Smooth muscle cell (in vitro differentiated cells): Measurements from ENCODE around the gene RAB3B. TPM values are rescaled to one million over a fixed set of nuclear protein-coding genes. Genes with fewer than 3 reads are reported as not detected.
"Not testable (repeated sequence)": the region's sequence is repeated elsewhere in the genome, so short reads cannot be mapped to it uniquely, and the experiment has no call there.

Source experiments
- DNase-seq: peaks from one replicate; lab custom pipeline; 2025; ENCODE audit not compliant: unreplicated experiment; lab: John Stamatoyannopoulos, UW
- H2AFZ ChIP-seq: fragments of 200-600 bp; sonication (generic); 2 replicates; pipeline ENCODE4 v1.6.0; 2016; ENCODE audit warnings: antibody characterized with exemption, low read depth, mild to moderate bottlenecking
- H3F3A ChIP-seq: fragments of 200-600 bp; sonication (generic); 2 replicates; pipeline ENCODE4 v1.6.0; 2017; ENCODE audit warnings: antibody characterized with exemption, low read depth
- H3K27ac ChIP-seq: fragments of 200-600 bp; sonication (generic); 2 replicates; pipeline ENCODE4 v1.5.1; 2016; ENCODE audit warnings: low read depth, mild to moderate bottlenecking
- H3K27me3 ChIP-seq: fragments of 200-600 bp; sonication (generic); 2 replicates; pipeline ENCODE4 v1.6.1; 2016; ENCODE audit warnings: low read depth, mild to moderate bottlenecking
- H3K36me3 ChIP-seq: fragments of 200-600 bp; sonication (generic); 2 replicates; pipeline ENCODE4 v1.5.1; 2016; ENCODE audit warnings: low read depth
- H3K4me1 ChIP-seq: fragments of 200-600 bp; sonication (generic); 2 replicates; pipeline ENCODE4 v1.5.1; 2016; ENCODE audit warnings: low read depth
- H3K4me2 ChIP-seq: fragments of 200-600 bp; sonication (generic); 2 replicates; pipeline ENCODE4 v1.6.0; 2016; ENCODE audit warnings: mild to moderate bottlenecking
- H3K4me3 ChIP-seq: fragments of 200-600 bp; sonication (generic); 2 replicates; pipeline ENCODE4 v1.5.1; 2016; ENCODE audit warnings: mild to moderate bottlenecking
- H3K79me2 ChIP-seq: fragments of 200-600 bp; sonication (generic); 2 replicates; pipeline ENCODE4 v1.6.0; 2016; ENCODE audit warnings: low read depth, mild to moderate bottlenecking
- H3K9ac ChIP-seq: fragments of 200-600 bp; sonication (generic); 2 replicates; pipeline ENCODE4 v1.6.0; 2016; ENCODE audit warnings: low read depth
- H3K9me3 ChIP-seq: fragments of 200-600 bp; sonication (generic); replicated peaks from 2 replicates; pipeline ENCODE4 v1.5.1; 2016; ENCODE audit warnings: low read depth
- H4K20me1 ChIP-seq: fragments of 200-600 bp; sonication (generic); 2 replicates; pipeline ENCODE4 v1.6.0; 2016; ENCODE audit warnings: low read depth
- CTCF ChIP-seq: fragments of 200-600 bp; sonication (generic); IDR thresholded peaks from 2 replicates; pipeline ENCODE4 v1.5.1; 2017; ENCODE audit warnings: borderline replicate concordance, mild to moderate bottlenecking, antibody characterized with exemption; ENCODE audit not compliant: insufficient read depth, poor library complexity, severe bottlenecking
- WGBS: methylation state at CpG from one replicate; pipeline ENCODE4 v1.1.7; 2016; ENCODE audit warnings: low lambda C conversion rate; 5-methylcytosine and 5-hydroxymethylcytosine counted together
- polyA plus RNA-seq: library from polyadenylated mRNA; unstranded; fragments of >200 nt; fragmentation: Nextera tagmentation; extraction: Ambion mirVana; gene quantifications from 2 replicates; pipeline ENCODE4 v1.2.1, GENCODE V29; 2016
- total RNA-seq: library from RNA; depleted of rRNA; stranded (reverse); fragments of >200 nt; gene quantifications from 2 replicates; pipeline ENCODE4 v1.2.3, GENCODE V29; 2014

The RAB3B gene
- total and polyA plus RNA-seq, 2 experiments from 2014 or later = 3.5 to 9.3 TPM

GRCh38 chr1:51973587-51974474 is 16.7 kb downstream of the RAB3B start:
- no peaks in the 10 kb centered on the region for H3K79me2 ChIP-seq
- H2AFZ ChIP-seq = no peak overlapping the region
- no peak overlapping the region for H3K27ac ChIP-seq
- H3K9me3 ChIP-seq = no peaks in the 10 kb centered on the region
- no peak overlapping the region for H3K4me3 ChIP-seq
- no peaks in the 10 kb centered on the region for H3F3A ChIP-seq
- H3K27me3 ChIP-seq = no peaks in the 10 kb centered on the region
- no peak for DNase-seq
- no peaks in the 10 kb centered on the region for H4K20me1 ChIP-seq
- no peak overlapping the region for H3K4me2 ChIP-seq
- 96% methylated on average over 1 of the region's 1 CpG for WGBS
- no peak overlapping the region for H3K9ac ChIP-seq
- H3K4me1 ChIP-seq = peaks cover 9% of the 10 kb centered on the region
- H3K36me3 ChIP-seq = no peaks in the 10 kb centered on the region
- no peak for TF ChIP-seq CTCF

- Histone ChIP-seq H3K9me3 (no peaks in the 10 kb centered on the region), H3K27ac (peak overlapping the region; percentile 94), H3F3A (no peaks in the 10 kb centered on the region), H2AFZ (no peak overlapping the region), H3K79me2 (no peaks in the 10 kb centered on the region), H3K4me2 (peak overlapping the region; percentile 40), H4K20me1 (no peaks in the 10 kb centered on the region), H3K27me3 (no peaks in the 10 kb centered on the region), H3K4me1 (peaks cover 9% of the 10 kb centered on the region), H3K36me3 (no peaks in the 10 kb centered on the region), H3K9ac (no peak overlapping the region), H3K4me3 (no peak overlapping the region)
- TF ChIP-seq CTCF = no peak
- no peak for DNase-seq
- WGBS = 48% methylated on average over 8 of the region's 8 CpGs
Measured at GRCh38 chr1:51969038-51969705, 21.3 kb downstream of the RAB3B start.

- no peak for TF ChIP-seq CTCF
- no peaks in the 10 kb centered on the region for H3K9me3 ChIP-seq
- no peak overlapping the region for H3K9ac ChIP-seq
- no peaks in the 10 kb centered on the region for H3K79me2 ChIP-seq
- H3F3A ChIP-seq = no peaks in the 10 kb centered on the region
- H3K27ac ChIP-seq = peak overlapping the region; percentile 81
- no peaks in the 10 kb centered on the region for H4K20me1 ChIP-seq
- 100% methylated on average over 1 of the region's 1 CpG for WGBS
- peaks cover 12% of the 10 kb centered on the region for H3K4me1 ChIP-seq
- H3K27me3 ChIP-seq = no peaks in the 10 kb centered on the region
- H3K4me2 ChIP-seq = no peak overlapping the region
- DNase-seq = no peak
- H3K36me3 ChIP-seq = no peaks in the 10 kb centered on the region
- H2AFZ ChIP-seq = no peak overlapping the region
- H3K4me3 ChIP-seq = no peak overlapping the region
Measured at GRCh38 chr1:51968632-51969031, 21.9 kb downstream of the RAB3B start.

- H2AFZ ChIP-seq, H4K20me1 ChIP-seq, H3K9ac ChIP-seq, H3K36me3 ChIP-seq, H3K79me2 ChIP-seq, DNase-seq, H3K27me3 ChIP-seq, H3K9me3 ChIP-seq, H3F3A ChIP-seq, H3K4me2 ChIP-seq, H3K27ac ChIP-seq, H3K4me3 ChIP-seq: not testable (repeated sequence)
- peaks cover 12% of the 10 kb centered on the region for H3K4me1 ChIP-seq
- WGBS = 100% methylated on average over 1 of the region's 1 CpG
Measured at GRCh38 chr1:51967213-51967791, 23.2 kb downstream of the RAB3B start.
